HG03521 (cell line): Measurements from ENCODE around the gene MR1.

ENCODE experiments used
- ATAC-seq: cut with Tn5 transposase; IDR thresholded peaks from one replicate; pipeline ENCODE4 v1.9.1; 2021; ENCODE audit warnings: mild to moderate bottlenecking, moderate library complexity; ENCODE audit not compliant: unreplicated experiment

The MR1 gene

DNA sequence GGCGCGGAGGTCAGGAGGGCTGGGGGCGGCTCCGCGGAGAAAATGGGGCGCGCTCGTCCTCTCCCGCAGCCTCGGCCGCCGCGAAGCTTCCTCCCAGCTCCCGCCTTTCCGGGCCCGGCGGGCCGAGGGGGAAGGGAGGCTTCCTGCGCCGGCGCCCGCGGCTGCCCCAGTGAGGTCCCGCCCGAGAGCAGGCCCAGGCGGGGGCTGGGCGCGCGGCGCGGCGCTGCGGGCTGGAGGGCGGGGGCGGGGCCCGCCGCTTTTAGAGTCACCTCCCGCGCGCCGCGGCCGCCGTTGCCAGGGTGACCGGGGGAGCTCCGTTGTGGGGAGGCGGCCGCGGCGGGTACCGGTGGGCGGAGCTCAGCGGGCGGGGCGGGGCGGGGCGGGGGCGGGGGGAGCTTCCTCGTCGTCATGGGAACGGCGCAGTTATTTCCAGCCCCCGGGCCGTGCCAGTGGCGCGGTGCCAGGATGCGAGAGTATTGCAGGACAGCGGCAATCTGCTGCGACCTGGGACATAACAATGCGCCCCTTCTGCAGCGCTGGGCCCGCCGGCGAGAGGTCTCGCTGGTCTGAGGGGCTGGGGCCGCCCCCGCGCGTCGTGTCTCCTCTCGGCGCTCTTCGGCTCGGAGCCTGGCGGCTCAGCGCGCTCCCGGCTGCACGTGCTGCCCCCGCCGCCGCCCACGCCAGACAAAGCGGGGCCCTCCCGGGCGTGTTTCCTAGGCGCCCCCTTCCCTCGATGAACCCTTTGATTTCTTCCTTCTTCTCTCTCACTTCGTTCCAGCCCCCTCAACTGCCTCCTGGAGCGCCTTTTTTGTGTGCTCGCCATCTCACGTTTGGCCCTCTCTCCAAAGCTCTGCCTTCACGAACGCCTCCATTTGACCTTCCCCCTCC lies 71.6 kb downstream of the MR1 start:
- peak; percentile 76 for ATAC-seq

DNA sequence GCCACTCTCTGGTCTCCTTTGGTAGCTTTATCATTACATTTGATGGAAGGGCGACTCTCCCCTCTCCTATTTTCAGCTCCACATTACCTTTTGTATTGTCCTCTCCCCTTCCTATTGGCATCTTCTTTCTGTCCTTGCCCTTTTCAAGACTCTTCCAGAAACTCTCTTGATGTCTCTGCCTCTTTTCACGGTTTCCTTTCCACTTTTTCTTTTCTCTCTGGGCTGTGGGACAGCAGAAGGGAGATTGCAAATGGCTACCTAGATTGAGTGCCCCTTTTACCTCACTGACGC lies 72.2 kb downstream of the MR1 start:
- ATAC-seq = no peak

DNA sequence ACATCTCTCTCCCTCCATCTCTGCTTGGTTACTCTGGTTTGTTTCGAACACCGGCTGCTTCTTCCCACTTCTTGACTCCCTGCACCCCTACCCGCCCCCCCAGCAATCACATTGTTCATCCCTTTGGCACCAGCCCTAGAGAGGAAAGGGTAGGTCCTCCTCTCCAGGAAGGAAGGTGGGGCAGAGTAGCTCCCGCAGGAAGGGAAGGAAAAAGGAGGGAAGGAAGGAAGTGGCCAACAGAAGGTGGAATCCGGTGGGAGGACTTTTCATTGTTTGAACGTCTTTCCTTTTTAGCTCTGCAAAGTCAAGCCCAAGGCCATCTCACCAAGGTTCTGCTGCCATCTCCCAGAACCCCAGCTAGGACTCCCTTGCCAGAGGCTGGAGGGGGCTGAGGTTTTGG lies 72.7 kb downstream of the MR1 start:
- ATAC-seq = no peak

DNA sequence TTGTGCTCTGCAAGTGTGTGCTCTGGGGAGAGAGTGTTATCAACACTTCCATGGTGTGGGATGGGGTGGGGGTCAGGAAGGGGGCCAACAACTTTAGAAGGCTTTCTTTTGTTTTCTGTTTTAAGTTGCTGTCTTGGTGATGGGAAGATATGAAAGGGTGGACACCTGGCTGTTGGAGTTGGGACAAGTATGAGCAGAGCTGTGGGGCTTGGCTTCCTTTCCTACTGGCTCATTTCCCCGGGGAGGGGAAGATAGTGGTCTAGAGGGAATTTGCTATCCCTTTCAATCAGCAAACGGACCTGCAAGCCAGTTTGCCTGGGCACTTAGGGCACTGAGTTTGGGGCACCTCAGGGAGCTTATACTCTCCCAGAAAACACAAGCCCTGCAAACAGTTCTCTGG lies 73.9 kb downstream of the MR1 start:
- no peak for ATAC-seq

DNA sequence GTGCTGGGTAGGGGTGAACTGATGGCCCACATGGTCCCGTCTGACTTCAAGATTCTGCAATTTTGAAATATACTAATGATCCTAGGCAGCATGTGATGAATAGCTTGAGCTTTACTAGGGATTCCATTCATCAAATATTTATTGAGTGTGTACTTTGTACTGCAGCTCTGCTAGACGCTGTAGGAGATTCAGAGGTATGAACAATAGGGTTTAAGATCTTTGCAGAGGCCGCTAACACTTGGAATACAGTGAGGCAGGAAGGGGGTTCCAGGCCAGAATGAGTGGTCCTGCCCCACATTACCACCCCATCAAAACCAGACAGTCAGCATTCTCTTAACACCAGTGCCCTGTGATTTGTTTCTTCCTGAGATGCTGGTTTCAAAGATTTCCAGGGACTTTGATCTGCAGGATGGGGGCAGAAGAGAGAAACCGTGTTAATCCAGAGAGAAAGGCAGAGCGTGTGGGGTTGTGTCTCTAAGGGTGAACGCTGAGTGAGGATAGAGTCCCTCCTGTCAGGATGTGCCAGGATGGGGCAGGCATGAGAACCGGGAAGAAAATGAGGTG lies 74.6 kb downstream of the MR1 start:
- no peak for ATAC-seq

DNA sequence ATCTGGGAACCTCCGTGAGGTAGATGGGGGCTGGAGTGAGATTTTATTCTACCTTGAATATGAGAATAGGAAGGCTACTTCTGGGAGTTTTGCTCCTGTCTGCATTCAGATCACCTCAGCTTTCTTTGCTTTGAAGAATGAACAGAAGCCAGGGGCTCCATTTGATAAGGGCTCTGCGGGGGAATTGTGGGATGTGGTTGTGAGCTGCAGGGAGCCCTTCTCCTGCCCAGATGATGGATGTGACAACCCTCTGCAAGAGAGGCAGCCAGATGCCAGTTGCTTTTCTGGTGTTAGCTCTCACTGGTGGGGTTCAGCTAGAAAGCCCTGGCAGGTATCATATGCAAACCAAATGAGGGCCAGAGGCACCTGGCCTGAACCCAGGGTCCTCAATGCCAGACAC lies 76.2 kb downstream of the MR1 start:
- ATAC-seq = no peak
